ENCODE data around the gene SHH.

The SHH gene

DNA sequence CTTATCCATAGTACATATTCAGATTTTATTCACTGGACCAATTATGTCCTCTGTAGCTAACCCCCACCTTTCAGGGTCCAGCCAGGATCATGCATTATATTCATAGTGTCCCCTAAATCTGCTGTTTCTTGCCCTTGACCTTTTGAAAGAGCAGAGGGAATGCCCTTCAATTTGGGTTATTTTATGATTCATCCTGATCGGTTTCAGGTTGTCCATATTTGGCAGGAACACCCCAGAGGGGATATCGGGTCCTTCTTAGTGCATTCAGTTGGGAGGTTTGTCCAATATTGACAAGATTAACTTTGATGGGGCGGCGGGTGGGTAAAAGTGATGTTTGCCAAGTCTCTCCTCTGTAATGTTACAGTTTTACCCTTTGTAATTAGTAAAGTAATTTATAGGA lies 60.9 kb downstream of the SHH start:
- no CpG with 5 or more reads among the region's 4 CpGs for WGBS (ENCODE audit: extremely low coverage, insufficient coverage, insufficient read length)

GRCh38 chr7:155750255-155751125 lies 61.8 kb downstream of the SHH start:
- 100% methylated on average over 1 of the region's 5 CpGs for WGBS (ENCODE audit: extremely low coverage, insufficient coverage, insufficient read length)
- no peak overlapping the region for H3K23ac ChIP-seq (ENCODE audit: low read length)
- no peaks in the 10 kb centered on the region for H3K27me3 ChIP-seq (ENCODE audit: insufficient read depth, low read length)
- peaks cover 0 to 2% of the 10 kb centered on the region in 2 experiments for H3K4me1 ChIP-seq (ENCODE audit: control insufficient read depth in 1 of 2, insufficient read depth in 2 of 2, low read length in 2 of 2)
- H3K4ac ChIP-seq (ENCODE audit: low read depth, low read length), result no peak overlapping the region
- H2AK5ac ChIP-seq (ENCODE audit: low read length), result no peak overlapping the region
- DNase-seq, result no peak
- no peak overlapping the region for H2BK12ac ChIP-seq (ENCODE audit: low read length)
- H4K91ac ChIP-seq (ENCODE audit: low read depth, low read length), result no peak overlapping the region
- no peak overlapping the region for H3K14ac ChIP-seq (ENCODE audit: low read length)
- no peak overlapping the region for H4K12ac ChIP-seq (ENCODE audit: low read depth, low read length)
- H2BK120ac ChIP-seq (ENCODE audit: insufficient read depth, low read length, poor library complexity), result no peak overlapping the region
- no peak overlapping the region for H3K4me2 ChIP-seq (ENCODE audit: low read length)
- no peak overlapping the region for H3K4me3 ChIP-seq (ENCODE audit: low read depth, low read length)
- no peak overlapping the region for H3K27ac ChIP-seq (ENCODE audit: low read depth, low read length)
- no peaks in the 10 kb centered on the region for H3K79me1 ChIP-seq (ENCODE audit: low read length)
- H3K18ac ChIP-seq (ENCODE audit: low read length), result no peak overlapping the region
- H2BK5ac ChIP-seq (ENCODE audit: low read depth, low read length, poor library complexity), result no peak overlapping the region
- no peak overlapping the region for H4K8ac ChIP-seq (ENCODE audit: low read depth, low read length)
- no peak overlapping the region for H2AFZ ChIP-seq (ENCODE audit: insufficient read depth, low read length, poor library complexity)
- H3K79me2 ChIP-seq (ENCODE audit: control insufficient read depth, insufficient read depth, low read length, poor library complexity), result no peaks in the 10 kb centered on the region
- H3K36me3 ChIP-seq (ENCODE audit: control insufficient read depth in 1 of 2, insufficient read depth in 2 of 2, low read length in 2 of 2), result peaks cover 2 to 9% of the 10 kb centered on the region in 2 experiments
- no peak overlapping the region for H3K9ac ChIP-seq (ENCODE audit: low read length)
- H3K9me3 ChIP-seq (ENCODE audit: insufficient read depth, low read depth, low read length), result no peaks in the 10 kb centered on the region

More for the DNA sequence above, 60.9 kb downstream of the SHH start:
- no peak overlapping the region for H3K4me2 ChIP-seq (ENCODE audit: low read length)
- H4K12ac ChIP-seq (ENCODE audit: low read depth, low read length), result no peak overlapping the region
- H3K4me3 ChIP-seq (ENCODE audit: low read depth, low read length), result no peak overlapping the region
- peaks cover 0 to 2% of the 10 kb centered on the region in 2 experiments for H3K36me3 ChIP-seq (ENCODE audit: control insufficient read depth in 1 of 2, insufficient read depth in 2 of 2, low read length in 2 of 2)
- no peaks in the 10 kb centered on the region for H3K79me2 ChIP-seq (ENCODE audit: control insufficient read depth, insufficient read depth, low read length, poor library complexity)
- no peaks in the 10 kb centered on the region for H3K9me3 ChIP-seq (ENCODE audit: insufficient read depth, low read depth, low read length)
- no peak overlapping the region for H3K14ac ChIP-seq (ENCODE audit: low read length)
- no peak overlapping the region for H2BK12ac ChIP-seq (ENCODE audit: low read length)
- no peak overlapping the region for H4K91ac ChIP-seq (ENCODE audit: low read depth, low read length)
- H3K23ac ChIP-seq (ENCODE audit: low read length), result no peak overlapping the region
- H2BK5ac ChIP-seq (ENCODE audit: low read depth, low read length, poor library complexity), result no peak overlapping the region
- no peak overlapping the region for H3K4ac ChIP-seq (ENCODE audit: low read depth, low read length)
- no peak overlapping the region for H3K27ac ChIP-seq (ENCODE audit: low read depth, low read length)
- H2AK5ac ChIP-seq (ENCODE audit: low read length), result no peak overlapping the region
- H3K79me1 ChIP-seq (ENCODE audit: low read length), result no peaks in the 10 kb centered on the region
- H3K18ac ChIP-seq (ENCODE audit: low read length), result no peak overlapping the region
- no peak overlapping the region for H2AFZ ChIP-seq (ENCODE audit: insufficient read depth, low read length, poor library complexity)
- no peak overlapping the region for H4K8ac ChIP-seq (ENCODE audit: low read depth, low read length)
- DNase-seq, result no peak
- no peak overlapping the region for H2BK120ac ChIP-seq (ENCODE audit: insufficient read depth, low read length, poor library complexity)
- peaks cover 0 to 2% of the 10 kb centered on the region in 2 experiments for H3K4me1 ChIP-seq (ENCODE audit: control insufficient read depth in 1 of 2, insufficient read depth in 2 of 2, low read length in 2 of 2)
- no peak overlapping the region for H3K9ac ChIP-seq (ENCODE audit: low read length)
- no peaks in the 10 kb centered on the region for H3K27me3 ChIP-seq (ENCODE audit: insufficient read depth, low read length)

Data from trophoblast cell (in vitro differentiated cells and primary cell).